Measurements from ENCODE around the gene CELF5.
"Not testable (repeated sequence)": the region's sequence is repeated elsewhere in the genome, so short reads cannot be mapped to it uniquely, and the experiment has no call there.

CELF5 gene

GRCh38 chr19:3325451-3325850, 101.0 kb downstream of the CELF5 start:
- DNase-seq: no peak

DNA sequence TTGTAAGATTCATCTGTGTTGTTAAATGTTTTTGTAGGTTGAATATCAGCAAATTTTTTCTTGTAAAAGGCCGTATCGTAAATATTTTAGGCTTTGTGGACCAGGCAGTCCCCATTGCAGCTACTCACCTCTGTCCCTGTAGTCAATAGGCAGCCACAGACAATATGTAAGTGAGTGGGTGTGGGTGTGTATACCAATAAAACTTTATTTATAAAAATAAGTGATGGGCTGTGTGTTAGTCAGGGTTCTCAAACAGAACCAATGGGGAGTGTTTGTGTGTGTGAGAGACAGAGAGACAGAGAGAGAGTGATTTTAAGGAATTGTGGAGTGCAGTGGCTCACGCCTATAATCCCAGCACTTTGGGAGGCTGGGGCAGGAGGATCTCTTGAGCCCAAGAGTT, 104.3 kb downstream of the CELF5 start:
- DNase-seq: no peak

GRCh38 chr19:3330047-3330446, 105.6 kb downstream of the CELF5 start:
- no peak for DNase-seq

DNA sequence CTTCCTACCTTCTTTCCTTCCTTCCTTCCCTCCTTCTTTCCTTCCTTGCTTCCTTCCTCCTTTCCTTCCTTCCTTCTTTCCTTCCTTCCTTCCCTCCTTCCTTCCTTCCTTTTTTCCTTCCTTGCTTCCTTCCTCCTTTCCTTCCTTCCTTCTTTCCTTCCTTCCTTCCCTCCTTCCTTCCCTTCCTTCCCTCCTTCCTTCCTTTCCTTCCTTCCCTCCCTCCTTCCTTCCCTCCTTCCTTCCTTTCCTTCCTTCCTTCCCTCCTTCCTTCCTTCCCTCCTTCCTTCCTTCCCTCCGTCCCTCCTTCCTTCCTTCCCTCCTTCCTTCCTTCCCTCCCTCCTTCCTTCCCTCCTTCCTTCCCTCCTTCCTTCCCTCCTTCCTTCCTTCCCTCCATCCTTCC, 107.8 kb downstream of the CELF5 start:
- not testable (repeated sequence) for DNase-seq

DNA sequence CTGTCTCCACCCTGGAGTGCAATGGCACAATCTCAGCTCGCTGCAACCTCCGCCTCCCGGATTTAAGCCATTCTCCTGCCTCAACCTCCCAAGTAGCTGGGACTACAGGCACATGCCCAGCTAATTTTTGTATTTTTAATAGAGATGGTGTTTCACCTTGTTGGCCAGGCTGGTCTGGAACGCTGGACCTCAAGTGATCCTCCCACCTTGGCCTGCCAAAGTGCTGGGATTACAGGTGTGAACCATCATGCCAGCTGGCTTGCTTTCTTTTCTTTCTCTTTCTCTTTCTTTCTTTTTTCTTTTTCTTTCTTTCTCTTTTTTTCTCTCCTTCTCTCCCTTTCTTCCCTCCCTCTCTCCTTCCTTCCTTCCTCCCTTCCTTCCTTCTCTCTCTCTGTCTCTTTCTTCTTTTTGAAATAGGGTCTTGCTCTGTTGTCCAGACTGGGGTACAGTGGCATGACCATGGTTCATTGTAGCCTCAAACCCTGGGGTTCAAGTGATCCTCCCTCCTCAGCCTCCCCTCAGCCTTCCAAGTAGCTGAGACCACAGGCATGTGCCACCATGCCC, 108.6 kb downstream of the CELF5 start:
- no peak for DNase-seq

DNA sequence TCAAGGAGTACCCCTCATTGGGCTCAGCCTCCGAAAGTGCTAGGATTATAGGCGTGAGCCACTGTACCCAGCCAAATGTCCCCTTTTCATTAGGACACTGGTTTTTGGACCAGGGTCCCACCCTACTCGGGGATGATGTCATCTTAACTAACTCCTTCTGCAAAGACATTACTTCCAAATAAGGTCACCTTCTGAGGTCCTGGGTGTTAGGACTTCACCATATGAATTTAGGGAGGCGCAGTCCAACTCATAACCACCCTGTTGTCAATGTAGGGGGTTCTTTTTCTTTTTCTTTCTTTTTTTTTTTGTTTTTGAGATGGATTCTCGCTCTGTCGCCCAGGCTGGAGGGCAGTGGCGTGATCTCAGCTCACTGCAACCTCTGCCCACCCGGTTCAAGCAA, 109.2 kb downstream of the CELF5 start:
- no peak for DNase-seq

GRCh38 chr19:3334749-3335430, 110.4 kb downstream of the CELF5 start:
- DNase-seq: not testable (repeated sequence)

GRCh38 chr19:3335431-3336350, 111.2 kb downstream of the CELF5 start:
- no peak for DNase-seq

- DNase-seq: no peak
Observed at GRCh38 chr19:3336351-3336679, 111.9 kb downstream of the CELF5 start.

- DNase-seq: no peak
Observed at GRCh38 chr19:3336680-3337523, 112.4 kb downstream of the CELF5 start.

GRCh38 chr19:3338541-3339181, 114.2 kb downstream of the CELF5 start:
- no peak for DNase-seq

GRCh38 chr19:3340340-3340739, 115.9 kb downstream of the CELF5 start:
- DNase-seq: no peak

DNA sequence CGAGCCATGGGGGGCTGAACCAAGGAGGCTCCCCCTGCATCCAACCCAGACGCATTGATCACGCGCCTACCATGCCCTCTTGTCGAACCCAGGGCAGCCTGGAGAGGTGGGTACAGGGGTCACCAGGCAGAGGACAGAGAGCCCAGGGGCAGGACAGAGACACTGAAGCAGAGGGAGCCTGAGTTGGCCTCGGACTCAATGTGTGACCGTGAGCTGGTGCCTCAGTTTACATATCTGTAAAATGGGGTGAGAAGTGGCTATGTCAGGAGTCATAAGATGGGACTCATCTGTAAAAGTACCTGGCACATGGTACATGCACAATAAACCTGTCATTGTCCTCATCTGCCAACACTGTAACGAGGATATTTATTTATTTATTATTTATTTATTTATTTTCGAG, 117.8 kb downstream of the CELF5 start:
- no peak for DNase-seq

- DNase-seq: not testable (repeated sequence)
Observed at GRCh38 chr19:3342962-3343361, 118.5 kb downstream of the CELF5 start.

DNA sequence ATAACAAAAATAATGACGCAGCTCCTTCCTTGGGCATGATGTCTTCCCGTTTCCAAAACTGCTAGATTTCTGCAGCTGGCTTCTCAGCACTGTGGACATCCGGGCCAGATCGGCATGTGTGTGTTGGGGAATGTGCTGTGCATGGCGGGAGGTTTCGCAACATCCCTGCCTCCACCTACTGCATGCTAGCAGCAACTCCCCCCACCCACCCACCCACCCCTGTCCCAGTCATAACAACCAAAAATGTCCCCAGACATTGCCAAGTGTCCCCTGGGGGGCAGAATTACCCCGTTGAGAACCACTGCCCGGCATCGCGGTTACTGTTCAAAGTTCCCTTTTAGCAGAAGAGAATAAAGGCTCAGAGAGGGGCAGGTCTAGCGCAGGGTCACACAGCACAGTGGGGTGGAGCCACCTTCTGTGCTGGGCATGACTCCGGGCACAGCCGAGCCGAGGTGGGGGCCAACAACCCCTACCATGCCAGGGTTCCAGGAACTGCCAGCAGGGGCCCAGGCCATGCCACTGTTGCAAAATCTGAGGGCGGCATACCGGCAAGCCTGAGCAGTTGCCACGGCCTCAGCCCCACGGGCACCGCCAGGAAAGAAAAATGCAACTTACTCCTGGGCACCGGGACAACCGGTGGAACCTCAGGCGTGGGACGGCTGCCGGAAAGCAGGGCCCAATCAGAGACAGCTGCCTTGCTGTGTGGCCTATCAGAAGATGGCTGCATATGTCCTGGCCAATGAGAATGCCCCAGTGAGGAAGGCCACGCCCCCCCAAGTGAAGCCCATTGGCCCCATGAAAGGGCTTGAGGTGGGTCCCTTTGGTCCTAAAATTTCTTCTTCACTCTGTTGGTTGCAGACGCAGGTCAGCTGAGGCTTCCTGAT, 119.4 kb downstream of the CELF5 start:
- no peak for DNase-seq

- no peak for DNase-seq
Observed at GRCh38 chr19:3344608-3345598, 120.4 kb downstream of the CELF5 start.

DNA sequence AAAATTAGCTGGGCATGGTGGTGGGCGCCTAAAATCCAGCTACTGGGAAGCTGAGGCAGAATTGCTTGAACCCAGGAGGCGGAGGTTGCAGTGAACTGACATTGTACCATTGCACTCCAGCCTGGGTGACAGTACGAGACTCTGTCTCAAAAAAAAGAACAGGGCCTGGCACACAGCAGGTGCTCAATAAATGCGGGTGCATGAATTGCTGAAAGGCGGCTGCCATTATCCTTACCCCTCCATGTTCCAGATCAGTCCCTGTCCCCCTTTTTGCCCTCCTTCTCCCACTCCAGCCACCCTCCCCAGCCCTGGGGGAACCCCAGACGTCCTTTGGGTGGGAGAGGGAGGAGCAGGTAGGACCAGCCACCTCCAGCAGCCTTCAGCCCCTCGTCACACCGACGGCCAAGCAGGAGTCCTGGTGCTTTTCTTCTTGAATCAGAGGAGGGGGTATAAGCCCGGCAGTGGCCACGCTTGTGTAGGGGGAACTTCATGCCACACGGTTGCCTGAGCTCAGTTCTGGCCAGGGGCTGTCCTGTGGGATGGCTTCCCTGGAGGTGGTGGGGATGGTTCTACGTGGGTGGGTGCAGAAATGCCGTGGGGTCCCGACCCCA, 121.5 kb downstream of the CELF5 start:
- no peak for DNase-seq
